ENCODE results near the gene ZNF528. TPM values are rescaled to one million over a fixed set of nuclear protein-coding genes. Genes with fewer than 3 reads are reported as not detected.
A peak's percentile ranks its signal among the peaks of the same experiment; 100 is the strongest.

Gene ZNF528
- polyA plus RNA-seq, 1 donor (not counting 4 experiments of a cell fraction or from before 2014, with no cell fraction given): 18.6 TPM

- Histone ChIP-seq H3K9me1 (ENCODE audit: control insufficient read depth, extremely low read depth, insufficient read depth, low read length) (no peaks in the 10 kb centered on the region), H3K4me1 (ENCODE audit: control insufficient read depth, extremely low read depth, insufficient read depth, low read length) (no peaks in the 10 kb centered on the region), H4K20me1 (ENCODE audit: control insufficient read depth, extremely low read depth, insufficient read depth, low read length) (no peaks in the 10 kb centered on the region), H3K79me2 (ENCODE audit: control insufficient read depth, insufficient read depth, low read length) (no peaks in the 10 kb centered on the region), H3K27me3 (ENCODE audit: control insufficient read depth, extremely low read depth, insufficient read depth, low read length) (no peaks in the 10 kb centered on the region), H3K4me3 (ENCODE audit: control insufficient read depth in 2 of 3, extremely low read depth in 1 of 3, insufficient read depth in 2 of 3, low read depth in 1 of 3, low read length in 3 of 3) (peak within 1 kb of the TSS; percentile 59 to 76 (median 65)), H2AFZ (ENCODE audit: control insufficient read depth, low read length) (peak within 1 kb of the TSS; percentile 81), H3K27ac (ENCODE audit: control insufficient read depth, insufficient read depth, low read length) (peak within 1 kb of the TSS; percentile 19), H3K4me2 (ENCODE audit: control insufficient read depth, extremely low read depth, insufficient read depth, low read depth, low read length) (peak within 1 kb of the TSS; percentile 67), H3K36me3 (ENCODE audit: control insufficient read depth in 2 of 2, extremely low read depth in 1 of 2, insufficient read depth in 2 of 2, low read length in 2 of 2) (peaks cover 0 to 3% of the 10 kb centered on the region in 2 experiments), H3K9me3 (ENCODE audit: control insufficient read depth, low read depth, low read length) (peaks cover 1% of the 10 kb centered on the region), H3K9ac (ENCODE audit: control insufficient read depth, extremely low read depth, insufficient read depth, low read length) (peak within 1 kb of the TSS; percentile 45)
- FAIRE-seq (no peak), DNase-seq (ENCODE audit: low read depth, low spot score) (no peak)
- dilution Hi-C loops (cut with MboI; ENCODE audit: extremely low pct_ligation_motif_present, low sequenced_read_pairs): no loop called here
- no peak for TF ChIP-seq EZH2 (IDR thresholded peaks at IDR 0.05; ENCODE audit: low read length)
Measured at GRCh38 chr19:52453324-52454094, 55.9 kb downstream of the ZNF528 start, which contains the start of gene ZNF578. Gene ZNF578 (plus strand): TSS chr19:52453553. CDS start chr19:52501846, 48,293 bp downstream.

DNA sequence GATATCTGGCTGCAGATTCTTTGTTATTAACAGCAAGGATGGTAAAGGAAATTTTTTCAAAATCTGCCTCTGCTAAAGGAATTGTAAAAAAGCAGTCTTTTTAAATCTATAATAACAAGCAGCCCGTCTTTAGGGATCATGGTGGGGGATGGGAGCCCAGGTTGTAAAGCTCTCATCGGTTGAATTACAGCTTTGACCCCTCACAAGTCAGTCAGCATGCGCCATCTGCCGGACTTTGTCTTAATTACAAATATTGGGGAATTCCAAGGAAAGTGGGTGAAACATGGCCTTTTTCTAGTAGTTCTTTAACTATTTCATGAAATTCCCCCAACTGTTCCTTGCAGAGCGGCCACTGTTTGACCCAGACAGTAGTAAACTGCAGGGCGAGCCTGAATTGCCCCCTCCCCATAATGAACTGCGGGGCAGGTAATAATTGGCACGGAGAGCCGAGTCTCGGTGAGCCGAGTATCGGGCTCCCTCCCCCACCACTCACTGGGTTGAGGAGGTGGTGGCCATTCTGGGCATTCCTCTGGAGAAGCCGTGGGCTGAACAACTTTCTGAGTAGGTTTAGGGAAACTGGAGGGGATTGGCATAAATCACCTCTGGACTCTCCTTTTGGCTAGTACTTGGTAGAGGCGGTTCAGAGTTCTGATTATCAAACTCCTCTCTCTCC is 67.3 kb downstream of the ZNF528 start:
- Histone ChIP-seq H3K4me1 (ENCODE audit: control insufficient read depth, extremely low read depth, insufficient read depth, low read length) (no peaks in the 10 kb centered on the region), H3K79me2 (ENCODE audit: control insufficient read depth, insufficient read depth, low read length) (no peaks in the 10 kb centered on the region), H3K9ac (ENCODE audit: control insufficient read depth, extremely low read depth, insufficient read depth, low read length) (no peak overlapping the region), H4K20me1 (ENCODE audit: control insufficient read depth, extremely low read depth, insufficient read depth, low read length) (no peaks in the 10 kb centered on the region), H3K27me3 (ENCODE audit: control insufficient read depth, extremely low read depth, insufficient read depth, low read length) (no peaks in the 10 kb centered on the region), H3K27ac (ENCODE audit: control insufficient read depth, insufficient read depth, low read length) (no peak overlapping the region), H3K4me3 (ENCODE audit: control insufficient read depth in 2 of 3, extremely low read depth in 1 of 3, insufficient read depth in 2 of 3, low read depth in 1 of 3, low read length in 3 of 3) (no peak overlapping the region), H3K9me3 (ENCODE audit: control insufficient read depth, low read depth, low read length) (peaks cover 8% of the 10 kb centered on the region), H3K4me2 (ENCODE audit: control insufficient read depth, extremely low read depth, insufficient read depth, low read depth, low read length) (no peak overlapping the region), H2AFZ (ENCODE audit: control insufficient read depth, low read length) (no peak overlapping the region), H3K9me1 (ENCODE audit: control insufficient read depth, extremely low read depth, insufficient read depth, low read length) (no peaks in the 10 kb centered on the region), H3K36me3 (ENCODE audit: control insufficient read depth in 2 of 2, extremely low read depth in 1 of 2, insufficient read depth in 2 of 2, low read length in 2 of 2) (no peaks in the 10 kb centered on the region)
- dilution Hi-C loops (cut with MboI; ENCODE audit: extremely low pct_ligation_motif_present, low sequenced_read_pairs): no loop called here
- FAIRE-seq: no peak
- TF ChIP-seq CTCF (optimal IDR thresholded peaks at IDR 0.05 in 1 of 3, IDR thresholded peaks at IDR 0.05 in 1 of 3, conservative IDR thresholded peaks at IDR 0.05 in 1 of 3; ENCODE audit: extremely low read depth in 1 of 3, insufficient read depth in 2 of 3, low read length in 3 of 3) (peak in 1 of 3 experiments; percentile 4), EZH2 (IDR thresholded peaks at IDR 0.05; ENCODE audit: low read length) (no peak)
- DNase-seq (ENCODE audit: low read depth, low spot score): no peak

Small RNAs within 50 kb of the gene (small RNA-seq; reads per million reads assigned to genes)
- 0 reads per million in 3 experiments for gene AC010332.1 (ENCODE audit: insufficient read length in 3 of 3, low read depth in 3 of 3, low replicate concordance in 1 of 3)

Other genes with a start within 250 kb of the ZNF528 start
- gene ZNF836, start 226.2 kb upstream of the ZNF528 start, polyA plus RNA-seq: 3.3 to 5.0 TPM (median 3.8 TPM) in 3 replicates
- 130 to 187 TPM (median 179 TPM) in 3 replicates for gene PPP2R1A, start 207.8 kb upstream of the ZNF528 start, polyA plus RNA-seq
- 7.5 to 10.6 TPM (median 7.9 TPM) in 3 replicates for gene ZNF766, start 128.3 kb upstream of the ZNF528 start, polyA plus RNA-seq
- gene ZNF480, start 100.7 kb upstream of the ZNF528 start, polyA plus RNA-seq: 4.9 to 7.5 TPM (median 5.1 TPM) in 3 replicates
- 0.78 to 1.8 TPM (median 1.7 TPM) in 3 replicates for gene ZNF610, start 61.6 kb upstream of the ZNF528 start, polyA plus RNA-seq
- 18.7 to 23.9 TPM (median 19.6 TPM) in 3 replicates for gene ZNF880, start 27.9 kb upstream of the ZNF528 start, polyA plus RNA-seq
- gene ZNF534, start 31.3 kb downstream of the ZNF528 start, polyA plus RNA-seq: 0.05 TPM in 1 of 3 replicates, not detected in the others
- 0.44 to 1.1 TPM (median 0.79 TPM) in 3 replicates for gene ZNF578, start 55.7 kb downstream of the ZNF528 start, polyA plus RNA-seq
- 5.7 to 6.8 TPM (median 5.8 TPM) in 3 replicates for gene ZNF808, start 129.8 kb downstream of the ZNF528 start, polyA plus RNA-seq
- 6.0 to 7.2 TPM (median 7.0 TPM) in 3 replicates for gene ZNF701, start 172.4 kb downstream of the ZNF528 start, polyA plus RNA-seq
- 18.3 to 67.3 TPM (median 47.3 TPM) in 3 replicates for gene ZNF83, start 240.5 kb downstream of the ZNF528 start, polyA plus RNA-seq

All from keratinocyte (primary cell).